Measurements from ENCODE around the gene PRMT1.

PRMT1 gene

GRCh38 chr19:49641688-49642491 lies 35.2 kb upstream of the PRMT1 start, which contains the start of gene SCAF1:
Gene SCAF1 (plus strand): TSS chr19:49642209. CDS start chr19:49645027, 2,818 bp downstream.
- peaks cover 64% of the 10 kb centered on the region for H3K4me1 Mint-ChIP-seq
- CTCF ChIA-PET: interaction anchor here (0.6 to 2.7 kb wide), 3 partner anchors 23 to 71 kb away, joined by 3 to 10 read pairs (median 4); partner anchors contain the start of gene PRMT1
- peaks cover 14% of the 10 kb centered on the region for H3K27me3 Mint-ChIP-seq
- peak; percentile 99 for DNase-seq
- H3K9me3 Mint-ChIP-seq: no peaks in the 10 kb centered on the region
- peak within 1 kb of the TSS; percentile 98 for H3K27ac Mint-ChIP-seq
- peak within 1 kb of the TSS; percentile 87 for H3K4me3 Mint-ChIP-seq
- H3K36me3 Mint-ChIP-seq: peaks cover 12% of the 10 kb centered on the region

GRCh38 chr19:49642492-49643035 lies 34.5 kb upstream of the PRMT1 start:
- peaks cover 62% of the 10 kb centered on the region for H3K4me1 Mint-ChIP-seq
- CTCF ChIA-PET: interaction anchor here (1.0 kb wide), 1 partner anchor 22 kb away, joined by 4 read pairs; no protein-coding TSS in a partner anchor
- DNase-seq: no peak
- H3K4me3 Mint-ChIP-seq: peak overlapping the region; percentile 87
- peaks cover 17% of the 10 kb centered on the region for H3K36me3 Mint-ChIP-seq
- H3K27me3 Mint-ChIP-seq: peaks cover 14% of the 10 kb centered on the region
- H3K27ac Mint-ChIP-seq: peak overlapping the region; percentile 90
- H3K9me3 Mint-ChIP-seq: no peaks in the 10 kb centered on the region

DNA sequence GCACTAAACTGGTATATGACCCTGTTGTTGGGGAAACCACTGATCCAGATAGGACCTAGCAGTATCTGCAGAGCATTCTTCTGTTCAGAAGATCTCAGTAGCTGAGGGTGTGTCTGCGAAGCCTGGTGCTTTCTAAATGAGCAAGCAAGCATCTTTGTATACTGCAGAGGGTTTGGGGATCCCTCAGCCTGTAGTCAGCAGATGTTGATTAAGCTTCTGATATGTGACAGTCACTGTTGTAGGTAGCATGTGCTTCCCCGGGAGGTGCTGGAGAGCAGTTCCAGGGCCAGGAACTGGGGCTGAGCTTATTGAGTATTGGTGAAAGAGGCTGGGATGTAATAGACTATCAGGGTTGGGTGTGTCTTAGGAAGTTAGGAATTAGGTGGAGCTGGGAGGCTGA lies 33.6 kb upstream of the PRMT1 start:
- Mint-ChIP-seq H3K27ac (peak overlapping the region; percentile 90), H3K27me3 (peaks cover 9% of the 10 kb centered on the region), H3K36me3 (peaks cover 17% of the 10 kb centered on the region), H3K4me3 (peak overlapping the region; percentile 87), H3K9me3 (no peaks in the 10 kb centered on the region), H3K4me1 (peaks cover 53% of the 10 kb centered on the region)
- DNase-seq: no peak
- CTCF ChIA-PET: interaction anchor here (1.1 kb wide), 1 partner anchor 29 kb away, joined by 3 read pairs; no protein-coding TSS in a partner anchor

GRCh38 chr19:49645592-49645991 lies 31.5 kb upstream of the PRMT1 start:
- no peak overlapping the region for H3K4me3 Mint-ChIP-seq

GRCh38 chr19:49645995-49646394 lies 31.1 kb upstream of the PRMT1 start:
- Mint-ChIP-seq H3K4me3 (no peak overlapping the region), H3K27ac (peak overlapping the region; percentile 14), H3K36me3 (peaks cover 23% of the 10 kb centered on the region), H3K9me3 (no peaks in the 10 kb centered on the region), H3K4me1 (peaks cover 32% of the 10 kb centered on the region), H3K27me3 (no peaks in the 10 kb centered on the region)
- CTCF ChIA-PET: interaction anchor here (0.9 kb wide), 1 partner anchor 21 kb away, joined by 3 read pairs; no protein-coding TSS in a partner anchor
- no peak for DNase-seq

More at GRCh38 chr19:49645592-49645991, 31.5 kb upstream of the PRMT1 start:
- Mint-ChIP-seq H3K9me3 (no peaks in the 10 kb centered on the region), H3K4me1 (peaks cover 36% of the 10 kb centered on the region), H3K27ac (no peak overlapping the region), H3K36me3 (peaks cover 23% of the 10 kb centered on the region), H3K27me3 (no peaks in the 10 kb centered on the region)
- CTCF ChIA-PET: interaction anchor here (0.6 to 0.9 kb wide), 2 partner anchors 16 to 21 kb away, joined by 3 read pairs; no protein-coding TSS in a partner anchor
- no peak for DNase-seq

- CTCF ChIA-PET: no interaction called here
- peaks cover 30% of the 10 kb centered on the region for H3K4me1 Mint-ChIP-seq
Observed at GRCh38 chr19:49646586-49646985, 30.5 kb upstream of the PRMT1 start.

GRCh38 chr19:49651029-49651819 lies 25.8 kb upstream of the PRMT1 start:
- no peak for DNase-seq
- Mint-ChIP-seq H3K27ac (no peak overlapping the region), H3K27me3 (no peaks in the 10 kb centered on the region), H3K4me3 (no peak overlapping the region), H3K9me3 (no peaks in the 10 kb centered on the region), H3K4me1 (peaks cover 3% of the 10 kb centered on the region), H3K36me3 (peaks cover 36% of the 10 kb centered on the region)
- CTCF ChIA-PET: no interaction called here

More at GRCh38 chr19:49646586-49646985, 30.5 kb upstream of the PRMT1 start:
- Mint-ChIP-seq H3K27ac (no peak overlapping the region), H3K27me3 (no peaks in the 10 kb centered on the region), H3K4me3 (no peak overlapping the region), H3K9me3 (no peaks in the 10 kb centered on the region), H3K36me3 (peaks cover 23% of the 10 kb centered on the region)
- no peak for DNase-seq

GRCh38 chr19:49651820-49652550 lies 25.1 kb upstream of the PRMT1 start:
- H3K4me1 Mint-ChIP-seq: no peaks in the 10 kb centered on the region
- no peak overlapping the region for H3K4me3 Mint-ChIP-seq
- H3K9me3 Mint-ChIP-seq: no peaks in the 10 kb centered on the region
- H3K36me3 Mint-ChIP-seq: peaks cover 38% of the 10 kb centered on the region
- CTCF ChIA-PET: no interaction called here
- no peaks in the 10 kb centered on the region for H3K27me3 Mint-ChIP-seq
- no peak for DNase-seq
- no peak overlapping the region for H3K27ac Mint-ChIP-seq

DNA sequence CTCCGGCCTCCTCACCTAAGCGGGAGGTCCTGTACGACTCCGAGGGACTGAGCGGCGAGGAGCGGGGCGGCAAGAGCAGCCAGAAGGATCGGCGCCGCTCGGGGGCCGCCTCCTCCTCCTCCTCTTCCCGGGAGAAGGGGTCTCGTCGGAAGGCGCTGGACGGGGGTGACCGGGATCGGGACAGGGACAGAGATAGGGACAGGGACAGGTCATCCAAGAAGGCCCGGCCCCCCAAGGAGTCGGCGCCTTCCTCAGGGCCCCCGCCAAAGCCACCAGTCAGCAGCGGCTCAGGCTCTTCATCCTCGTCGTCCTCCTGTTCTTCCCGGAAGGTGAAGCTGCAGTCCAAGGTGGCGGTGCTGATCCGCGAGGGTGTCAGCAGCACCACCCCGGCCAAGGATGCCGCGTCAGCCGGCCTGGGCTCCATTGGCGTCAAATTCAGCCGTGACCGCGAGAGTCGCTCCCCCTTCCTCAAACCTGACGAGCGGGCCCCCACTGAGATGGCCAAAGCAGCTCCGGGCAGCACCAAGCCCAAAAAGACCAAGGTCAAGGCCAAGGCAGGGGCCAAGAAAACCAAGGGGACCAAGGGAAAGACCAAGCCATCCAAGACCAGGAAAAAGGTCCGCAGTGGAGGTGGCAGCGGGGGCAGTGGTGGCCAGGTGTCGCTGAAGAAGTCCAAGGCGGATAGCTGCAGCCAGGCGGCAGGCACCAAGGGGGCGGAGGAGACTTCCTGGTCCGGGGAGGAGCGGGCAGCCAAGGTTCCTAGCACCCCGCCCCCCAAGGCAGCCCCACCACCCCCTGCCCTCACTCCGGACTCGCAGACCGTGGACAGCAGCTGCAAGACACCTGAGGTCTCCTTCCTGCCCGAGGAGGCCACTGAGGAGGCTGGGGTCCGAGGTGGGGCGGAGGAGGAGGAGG lies 24.3 kb upstream of the PRMT1 start:
- Mint-ChIP-seq H3K27me3 (no peaks in the 10 kb centered on the region), H3K4me1 (no peaks in the 10 kb centered on the region), H3K36me3 (peaks cover 38% of the 10 kb centered on the region), H3K9me3 (no peaks in the 10 kb centered on the region), H3K27ac (no peak overlapping the region), H3K4me3 (no peak overlapping the region)
- DNase-seq: no peak
- CTCF ChIA-PET: no interaction called here

GRCh38 chr19:49653466-49653806 lies 23.6 kb upstream of the PRMT1 start:
- Mint-ChIP-seq H3K4me1 (no peaks in the 10 kb centered on the region), H3K27ac (no peak overlapping the region), H3K4me3 (no peak overlapping the region), H3K9me3 (no peaks in the 10 kb centered on the region), H3K36me3 (peaks cover 39% of the 10 kb centered on the region), H3K27me3 (no peaks in the 10 kb centered on the region)
- CTCF ChIA-PET: no interaction called here
- no peak for DNase-seq

DNA sequence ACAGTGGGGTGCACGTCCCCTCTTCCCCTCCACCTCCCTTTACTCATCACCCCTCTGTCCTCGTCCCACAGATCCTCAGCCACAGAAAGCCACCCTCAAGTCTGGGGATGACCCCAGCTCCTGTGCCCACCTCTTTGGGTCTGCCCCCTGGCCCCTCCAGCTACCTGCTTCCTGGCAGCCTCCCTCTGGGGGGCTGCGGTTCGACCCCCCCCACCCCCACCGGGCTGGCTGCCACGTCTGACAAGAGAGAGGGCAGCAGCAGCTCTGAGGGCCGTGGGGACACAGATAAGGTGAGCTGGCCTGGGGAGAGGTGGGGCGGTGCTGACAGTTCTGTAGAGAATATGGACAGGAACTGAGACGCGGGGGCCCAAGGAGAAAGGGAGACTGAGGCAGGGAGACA lies 22.5 kb upstream of the PRMT1 start:
- H3K27ac Mint-ChIP-seq: no peak overlapping the region
- no peaks in the 10 kb centered on the region for H3K9me3 Mint-ChIP-seq
- H3K4me1 Mint-ChIP-seq: no peaks in the 10 kb centered on the region
- CTCF ChIA-PET: no interaction called here
- no peaks in the 10 kb centered on the region for H3K27me3 Mint-ChIP-seq
- peaks cover 36% of the 10 kb centered on the region for H3K36me3 Mint-ChIP-seq
- DNase-seq: no peak
- H3K4me3 Mint-ChIP-seq: no peak overlapping the region

DNA sequence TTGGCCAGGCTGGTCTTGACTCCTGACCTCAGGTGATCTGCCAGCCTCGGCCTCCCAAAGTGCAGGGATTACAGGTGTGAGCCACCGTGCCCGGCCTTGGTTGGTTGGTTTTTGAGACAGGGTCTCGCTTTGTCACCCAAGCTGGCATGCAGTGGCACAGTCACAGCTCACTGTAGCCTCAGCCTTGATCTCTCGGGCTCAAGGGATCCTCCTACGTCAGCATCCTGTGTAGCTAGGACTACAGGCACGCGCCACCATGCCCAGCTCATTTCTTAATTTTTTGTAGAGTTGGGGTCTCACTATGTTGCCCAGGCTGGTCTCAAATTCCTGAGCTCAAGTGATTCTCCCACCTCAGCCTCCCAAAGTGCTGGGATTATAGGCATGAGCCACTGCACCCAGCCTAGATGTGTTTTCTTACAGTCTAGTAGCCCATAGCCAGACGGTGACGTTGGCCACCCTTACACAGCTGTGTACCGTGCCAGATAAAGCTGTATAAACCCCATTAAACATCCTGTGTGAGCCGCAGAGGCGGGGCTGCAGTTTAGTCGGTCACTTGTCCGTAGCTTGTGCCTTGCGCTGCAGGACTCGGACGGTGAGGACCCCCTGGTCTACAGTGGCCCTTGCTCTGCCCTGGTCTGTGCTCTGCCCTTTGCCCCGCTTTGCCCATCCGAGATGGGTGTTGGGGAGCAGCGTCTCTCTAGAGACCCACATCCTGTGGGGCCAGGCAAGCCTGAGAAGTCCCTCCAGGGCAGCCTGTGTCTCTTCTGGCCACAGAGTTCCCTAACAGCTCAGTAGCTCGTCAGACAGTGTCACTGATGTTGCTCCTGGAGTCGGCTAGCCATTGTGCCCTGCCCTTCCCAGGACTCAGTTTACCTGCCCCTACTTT lies 21.3 kb upstream of the PRMT1 start:
- DNase-seq: no peak
- Mint-ChIP-seq H3K27ac (no peak overlapping the region), H3K4me1 (peaks cover 2% of the 10 kb centered on the region), H3K27me3 (no peaks in the 10 kb centered on the region), H3K4me3 (no peak overlapping the region), H3K36me3 (peaks cover 39% of the 10 kb centered on the region), H3K9me3 (no peaks in the 10 kb centered on the region)
- CTCF ChIA-PET: interaction anchor here (0.9 to 1.5 kb wide), 3 partner anchors 9 to 25 kb away, joined by 3 to 4 read pairs (median 4); partner anchors contain the start of genes BCL2L12 and IRF3

Measured in activated naive CD4-positive, alpha-beta T cell treated with anti-CD3 and anti-CD28 coated beads, Interleukin-2, amount 10 ng/mL, durations not matched to agents 7 days and 5 days (primary cell).